Endodermal cell (in vitro differentiated cells): ENCODE measurements around the gene PDE5A. TPM values are rescaled to one million over a fixed set of nuclear protein-coding genes. Genes with fewer than 3 reads are reported as not detected.

Experiments
- DNase-seq: peaks from one replicate; pipeline ENCODE4 v3.0.0-alpha.2; 2017
- H3K27ac ChIP-seq: 2 replicates; pipeline ENCODE4 v1.5.1; 2013; ENCODE audit warnings: mild to moderate bottlenecking, low read depth, low read length, moderate library complexity
- H3K27me3 ChIP-seq: 2 replicates; pipeline ENCODE4 v1.6.1; 2013; ENCODE audit warnings: mild to moderate bottlenecking, low read length, moderate library complexity; ENCODE audit not compliant: insufficient read depth, control insufficient read depth, poor library complexity, severe bottlenecking
- H3K36me3 ChIP-seq: 2 replicates; pipeline ENCODE4 v1.7.0; 2013; ENCODE audit warnings: mild to moderate bottlenecking, low read length, moderate library complexity; ENCODE audit not compliant: control insufficient read depth, insufficient read depth
- H3K4me1 ChIP-seq: one replicate; pipeline ENCODE4 v1.7.0; 2013; ENCODE audit warnings: low read length; ENCODE audit not compliant: control insufficient read depth, insufficient read depth
- H3K4me3 ChIP-seq: 2 replicates; pipeline ENCODE4 v1.5.1; 2013; ENCODE audit warnings: mild to moderate bottlenecking, low read length, moderate library complexity
- H3K9ac ChIP-seq: 2 replicates; pipeline ENCODE4 v1.6.1; 2013; ENCODE audit warnings: mild to moderate bottlenecking, low read length, moderate library complexity; ENCODE audit not compliant: poor library complexity, severe bottlenecking; ENCODE audit errors: extremely low read depth
- H3K9me3 ChIP-seq: 2 replicates; pipeline ENCODE4 v1.6.1; 2013; ENCODE audit warnings: mild to moderate bottlenecking, low read length, moderate library complexity; ENCODE audit not compliant: control insufficient read depth
- H3K27ac Mint-ChIP-seq: 2 replicates; pipeline ENCODE4 v1.8.0; 2020; ENCODE audit warnings: mixed read lengths
- H3K27me3 Mint-ChIP-seq: 2 replicates; pipeline ENCODE4 v1.8.0; 2021; ENCODE audit warnings: mild to moderate bottlenecking, mixed read lengths; ENCODE audit not compliant: insufficient read depth
- H3K36me3 Mint-ChIP-seq: 2 replicates; pipeline ENCODE4 v1.8.0; 2020; ENCODE audit warnings: low read depth, mixed read lengths
- H3K4me1 Mint-ChIP-seq: 2 replicates; pipeline ENCODE4 v1.8.0; 2020; ENCODE audit warnings: mixed read lengths
- H3K4me3 Mint-ChIP-seq: 2 replicates; pipeline ENCODE4 v1.8.0; 2020; ENCODE audit warnings: mild to moderate bottlenecking, moderate library complexity, mixed read lengths
- H3K9me3 Mint-ChIP-seq: 2 replicates; pipeline ENCODE4 v1.8.0; 2020; ENCODE audit warnings: mild to moderate bottlenecking, mixed read lengths
- WGBS, 2 experiments: methylation state at CpG; one replicate each; pipeline versions ENCODE4 v1.1.5 to v1.1.7; 2013; ENCODE audit warnings: missing lambda C conversion rate in 2 of 2, mixed read lengths in 1 of 2; ENCODE audit not compliant: insufficient coverage in 1 of 2, insufficient read length in 1 of 2; 5-methylcytosine and 5-hydroxymethylcytosine counted together
- total RNA-seq, 2 donors: library from RNA; stranded (reverse); fragmentation: NEBNext Ultra II Directional in 1 of 2; extraction: Animal tissue kit (Norgen Biotek cat#: 25700) in 1 of 2; gene quantifications; 2 replicates in 1 of 2; 3 replicates in 1 of 2; pipeline ENCODE4 v1.2.1, GENCODE V29; 2021
- TF ChIP-seq, protein P1 (sequence below): fragments of 200-600 bp; sonication (generic); conservative IDR thresholded peaks from 2 replicates; pipeline ENCODE4 v1.5.0; 2021; ENCODE audit warnings: antibody characterized with exemption, mild to moderate bottlenecking

PDE5A gene
- total RNA-seq, 2 donors from 2014 or later = 36.3 to 37.8 TPM

DNA sequence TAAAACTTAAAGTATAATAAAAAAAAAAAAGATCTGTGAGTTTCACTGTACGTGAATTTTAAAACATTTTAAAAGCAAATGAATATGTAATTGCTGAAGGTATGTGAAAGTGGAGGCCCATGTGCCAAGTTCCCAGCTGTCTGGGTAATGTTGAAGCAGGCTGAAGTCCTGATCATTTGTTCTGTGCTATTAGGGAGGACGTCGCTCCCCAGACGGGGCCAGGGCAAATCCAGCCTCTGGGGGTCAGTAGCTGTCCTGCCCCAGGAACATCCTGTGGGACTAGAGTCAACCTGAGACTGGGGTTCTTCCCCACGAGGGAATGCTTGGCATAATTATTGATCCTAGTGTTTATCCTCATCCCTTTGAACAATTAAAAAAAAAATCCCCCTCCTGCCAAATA, 48.8 kb downstream of the PDE5A start:
- Mint-ChIP-seq H3K27ac (no peak overlapping the region), H3K27me3 (no peaks in the 10 kb centered on the region), H3K36me3 (peaks cover 14% of the 10 kb centered on the region), H3K9me3 (no peaks in the 10 kb centered on the region), H3K4me3 (no peak overlapping the region), H3K4me1 (no peaks in the 10 kb centered on the region)
- no peak overlapping the region for H3K9ac ChIP-seq
- H3K4me1 ChIP-seq = no peaks in the 10 kb centered on the region
- TF ChIP-seq, protein P1, sequence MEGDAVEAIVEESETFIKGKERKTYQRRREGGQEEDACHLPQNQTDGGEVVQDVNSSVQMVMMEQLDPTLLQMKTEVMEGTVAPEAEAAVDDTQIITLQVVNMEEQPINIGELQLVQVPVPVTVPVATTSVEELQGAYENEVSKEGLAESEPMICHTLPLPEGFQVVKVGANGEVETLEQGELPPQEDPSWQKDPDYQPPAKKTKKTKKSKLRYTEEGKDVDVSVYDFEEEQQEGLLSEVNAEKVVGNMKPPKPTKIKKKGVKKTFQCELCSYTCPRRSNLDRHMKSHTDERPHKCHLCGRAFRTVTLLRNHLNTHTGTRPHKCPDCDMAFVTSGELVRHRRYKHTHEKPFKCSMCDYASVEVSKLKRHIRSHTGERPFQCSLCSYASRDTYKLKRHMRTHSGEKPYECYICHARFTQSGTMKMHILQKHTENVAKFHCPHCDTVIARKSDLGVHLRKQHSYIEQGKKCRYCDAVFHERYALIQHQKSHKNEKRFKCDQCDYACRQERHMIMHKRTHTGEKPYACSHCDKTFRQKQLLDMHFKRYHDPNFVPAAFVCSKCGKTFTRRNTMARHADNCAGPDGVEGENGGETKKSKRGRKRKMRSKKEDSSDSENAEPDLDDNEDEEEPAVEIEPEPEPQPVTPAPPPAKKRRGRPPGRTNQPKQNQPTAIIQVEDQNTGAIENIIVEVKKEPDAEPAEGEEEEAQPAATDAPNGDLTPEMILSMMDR = no peak
- H3K9me3 ChIP-seq = no peaks in the 10 kb centered on the region
- no peak for DNase-seq
- H3K4me3 ChIP-seq = no peak overlapping the region
- 91 to 93% methylated on average over 4 to 5 of the region's 5 CpGs for WGBS, 2 experiments
- no peak overlapping the region for H3K27ac ChIP-seq
- no peaks in the 10 kb centered on the region for H3K27me3 ChIP-seq
- no peaks in the 10 kb centered on the region for H3K36me3 ChIP-seq

DNA sequence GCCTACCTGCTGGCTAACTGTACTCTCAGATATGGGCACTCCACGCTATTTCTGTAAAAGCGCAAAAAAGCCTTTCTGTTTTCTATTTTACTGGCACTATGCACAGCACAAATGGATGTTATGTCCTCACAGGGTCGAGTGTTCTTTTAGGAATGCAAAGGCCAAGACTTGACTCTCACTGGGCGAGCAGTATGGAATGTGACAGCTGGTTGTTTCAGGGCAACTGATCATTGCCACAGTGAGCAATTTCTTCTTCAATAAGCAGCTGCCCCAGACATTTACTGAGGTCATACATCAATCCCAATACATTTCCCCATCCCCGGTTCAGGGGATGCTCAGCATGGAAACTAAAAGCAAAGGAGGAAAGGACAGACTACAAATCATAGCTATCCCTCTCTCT, 58.2 kb downstream of the PDE5A start:
- Mint-ChIP-seq H3K9me3 (no peaks in the 10 kb centered on the region), H3K4me3 (no peak overlapping the region), H3K4me1 (no peaks in the 10 kb centered on the region), H3K27ac (no peak overlapping the region), H3K36me3 (peaks cover 12% of the 10 kb centered on the region), H3K27me3 (no peaks in the 10 kb centered on the region)
- Histone ChIP-seq H3K4me1 (no peaks in the 10 kb centered on the region), H3K4me3 (no peak overlapping the region), H3K27ac (no peak overlapping the region), H3K36me3 (peaks cover 10% of the 10 kb centered on the region), H3K9ac (no peak overlapping the region), H3K9me3 (peaks cover under 1% of the 10 kb centered on the region), H3K27me3 (no peaks in the 10 kb centered on the region)
- TF ChIP-seq, protein P1 = no peak
- DNase-seq = no peak
- 71 to 79% methylated on average over 5 of the region's 5 CpGs for WGBS, 2 experiments

DNA sequence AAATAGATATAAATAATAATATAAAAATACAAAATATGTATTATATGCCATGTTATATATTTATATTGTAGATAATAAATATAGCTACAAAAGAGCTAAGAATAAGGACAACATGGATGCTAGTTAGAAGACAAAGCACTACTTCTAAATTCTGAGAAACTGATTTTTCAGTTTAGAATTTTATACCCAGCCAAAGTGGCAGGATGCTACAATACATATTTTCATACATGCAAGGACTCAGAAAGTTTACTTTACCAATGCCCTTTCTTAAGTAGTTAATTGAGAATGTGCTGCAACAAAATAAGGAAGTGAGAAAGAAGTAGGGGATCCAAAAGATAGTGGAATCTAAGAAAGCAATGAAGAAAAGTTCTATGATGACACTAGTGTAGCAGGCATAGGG, 64.5 kb downstream of the PDE5A start:
- Histone ChIP-seq H3K36me3 (peaks cover 34% of the 10 kb centered on the region), H3K4me3 (no peak overlapping the region), H3K9ac (no peak overlapping the region), H3K27me3 (no peaks in the 10 kb centered on the region), H3K27ac (no peak overlapping the region), H3K4me1 (no peaks in the 10 kb centered on the region), H3K9me3 (peaks cover 22% of the 10 kb centered on the region)
- TF ChIP-seq, protein P1 = no peak
- H3K4me3 Mint-ChIP-seq = no peak overlapping the region
- H3K4me1 Mint-ChIP-seq = no peaks in the 10 kb centered on the region
- peaks cover 43% of the 10 kb centered on the region for H3K36me3 Mint-ChIP-seq
- DNase-seq = no peak
- peaks cover 17% of the 10 kb centered on the region for H3K9me3 Mint-ChIP-seq
- no peak overlapping the region for H3K27ac Mint-ChIP-seq
- H3K27me3 Mint-ChIP-seq = no peaks in the 10 kb centered on the region
